Adrenal gland (tissue), 12 donors: Measurements from ENCODE around the gene PDE10A. TPM values are rescaled to one million over a fixed set of nuclear protein-coding genes. Genes with fewer than 3 reads are reported as not detected.
A peak's percentile ranks its signal among the peaks of the same experiment; 100 is the strongest.

Experiments used
- DNase-seq, 7 donors: peaks; one replicate each; pipeline ENCODE4 v3.0.0-alpha.2; 2019 to 2020
- H3K27ac ChIP-seq, 5 donors: fragments of 200-600 bp; sonication (generic) in 4 of 5; 1 replicate in 3 of 5; 2 replicates in 2 of 5; pipeline versions ENCODE4 v1.5.1 to v1.8.0; 2016 to 2020; ENCODE audit warnings: mild to moderate bottlenecking in 1 of 5
- H3K27me3 ChIP-seq: fragments of 200-600 bp; 2 replicates; pipeline ENCODE4 v1.8.0; 2021
- H3K36me3 ChIP-seq, 2 donors: fragments of 200-600 bp; replicated peaks in 1 of 2; 1 replicate in 1 of 2; 2 replicates in 1 of 2; pipeline versions ENCODE4 v1.5.1 to v1.8.0; 2018 to 2022
- H3K4me1 ChIP-seq, 2 donors: fragments of 200-600 bp; replicated peaks in 1 of 2; 1 replicate in 1 of 2; 2 replicates in 1 of 2; pipeline versions ENCODE4 v1.5.1 to v1.8.0; 2018 to 2021
- H3K4me3 ChIP-seq, 4 donors: fragments of 200-600 bp; sonication (generic) in 3 of 4; one replicate each; pipeline ENCODE4 v1.5.1; 2016 to 2018
- H3K9me3 ChIP-seq, 3 donors: fragments of 200-600 bp; sonication (generic) in 1 of 3; replicated peaks in 1 of 3; 1 replicate in 2 of 3; 2 replicates in 1 of 3; pipeline versions ENCODE4 v1.5.1 to v1.8.0; 2016 to 2021
- CTCF ChIP-seq, 6 experiments: fragments of 450-650 bp in 4 of 6; fragments of 200-600 bp in 2 of 6; sonication (generic) in 1 of 6; IDR thresholded peaks; 1 replicate in 5 of 6; 2 replicates in 1 of 6; pipeline versions ENCODE4 v1.5.1 to v1.8.0; 2016 to 2021; ENCODE audit warnings: antibody characterized with exemption in 6 of 6, mild to moderate bottlenecking in 2 of 6, moderate library complexity in 1 of 6
- POLR2A ChIP-seq, 2 donors: fragments of 450-650 bp; IDR thresholded peaks; one replicate each; pipeline ENCODE4 v1.6.1; 2017; ENCODE audit warnings: antibody characterized with exemption in 2 of 2, mild to moderate bottlenecking in 2 of 2, moderate library complexity in 1 of 2
- WGBS, 4 donors: extraction: QIAGEN DNeasy Blood & Tissue Kit in 2 of 4; methylation state at CpG; one replicate each; pipeline versions ENCODE4 v1.1.5 to v1.1.7; 2013 to 2017; 5-methylcytosine and 5-hydroxymethylcytosine counted together
- intact Hi-C, 2 donors: fragments of 100-400 bp; cut with DNase I; formaldehyde crosslinking; loops; one replicate each; pipeline versions ENCODE4 v1.14.1 to v1.15.0; 2022 to 2023
- polyA plus RNA-seq, 3 donors: library from polyadenylated mRNA; stranded (reverse); fragments of 200-250 nt in 2 of 3; fragments of 350-450 nt in 1 of 3; fragmentation: Illumina TruSeq in 1 of 3; extraction: RNeasy Lipid Tissue Mini Kit (QIAGEN cat#74804) in 1 of 3; gene quantifications; one replicate each; pipeline ENCODE4 v1.2.3, GENCODE V29; 2013 to 2014
- total RNA-seq, 9 donors: library from RNA; depleted of rRNA in 4 of 9; stranded (reverse); fragments of >200 nt in 4 of 9; fragments of 120-200 nt in 1 of 9; fragmentation: NEBNext Ultra II Directional in 1 of 9; extraction: Animal tissue kit (Norgen Biotek cat#: 25700) in 1 of 9; gene quantifications; one replicate each; pipeline versions ENCODE4 v1.1.0 to v1.2.4, GENCODE V29; 2013 to 2023
- donor health status: healthy with polysubstance abuse.
- donor health status: Bipolar disorder and iron deficiency.
- donor health status: DM: yes; HTN: yes; CAD: no.
- donor health status: DM: no; HTN: no; CAD: no.
- donor health status: DM: no; HTN: no; CAD: no.
- donor health status: DM: yes; HTN: yes; CAD: no.

PDE10A gene
- total and polyA plus RNA-seq, 12 donors: 4.0 to 199 (median 27.8) TPM

- Histone ChIP-seq H3K27me3 (no peaks in the 10 kb centered on the region), H3K4me3 (no peak overlapping the region)
- TF ChIP-seq POLR2A (IDR thresholded peaks at IDR 0.05): no peak
- TF ChIP-seq CTCF (IDR thresholded peaks at IDR 0.05): no peak
Measured at GRCh38 chr6:165401092-165401491, 261.9 kb downstream of the PDE10A start.

GRCh38 chr6:165390475-165390874 is 272.6 kb downstream of the PDE10A start:
- DNase-seq: no peak
- Histone ChIP-seq H3K4me1 (no peaks in the 10 kb centered on the region), H3K9me3 (no peaks in the 10 kb centered on the region), H3K4me3 (no peak overlapping the region), H3K36me3 (no peaks in the 10 kb centered on the region), H3K27ac (no peak overlapping the region), H3K27me3 (no peaks in the 10 kb centered on the region)
- intact Hi-C loops: no loop called here
- 92 to 96% (median 95%) methylated on average over 6 of the region's 6 CpGs for WGBS, 4 donors
- TF ChIP-seq CTCF (IDR thresholded peaks at IDR 0.05) (no peak), POLR2A (IDR thresholded peaks at IDR 0.05) (no peak)

More at GRCh38 chr6:165401092-165401491, 261.9 kb downstream of the PDE10A start:
- WGBS, 4 donors: 74 to 80% (median 79%) methylated on average over 2 of the region's 2 CpGs
- intact Hi-C loops: no loop called here
- Histone ChIP-seq H3K36me3 (no peaks in the 10 kb centered on the region), H3K27ac (no peak overlapping the region), H3K9me3 (no peaks in the 10 kb centered on the region), H3K4me1 (no peaks in the 10 kb centered on the region)
- no peak for DNase-seq

GRCh38 chr6:165389534-165389933 is 273.5 kb downstream of the PDE10A start:
- Histone ChIP-seq H3K36me3 (no peaks in the 10 kb centered on the region), H3K4me3 (no peak overlapping the region), H3K27me3 (no peaks in the 10 kb centered on the region), H3K27ac (no peak overlapping the region), H3K4me1 (no peaks in the 10 kb centered on the region), H3K9me3 (no peaks in the 10 kb centered on the region)
- intact Hi-C loops: no loop called here
- 33 to 66% (median 48%) methylated on average over 3 of the region's 3 CpGs for WGBS, 4 donors
- peak in 2 of 7 donors; percentile 11 to 15 for DNase-seq
- no peak for TF ChIP-seq CTCF (IDR thresholded peaks at IDR 0.05)
- no peak for TF ChIP-seq POLR2A (IDR thresholded peaks at IDR 0.05)

- Histone ChIP-seq H3K27me3 (no peaks in the 10 kb centered on the region), H3K9me3 (peaks cover 0 to 5% (median 0%) of the 10 kb centered on the region in 3 donors)
- DNase-seq: no peak
Measured at GRCh38 chr6:165383323-165383722, 279.7 kb downstream of the PDE10A start.

More at GRCh38 chr6:165383323-165383722, 279.7 kb downstream of the PDE10A start:
- no peaks in the 10 kb centered on the region for H3K36me3 ChIP-seq
- intact Hi-C loops: no loop called here
- no peaks in the 10 kb centered on the region for H3K4me1 ChIP-seq
- 88 to 94% (median 88%) methylated on average over 3 of the region's 3 CpGs for WGBS, 4 donors
- H3K4me3 ChIP-seq: no peak overlapping the region
- no peak overlapping the region for H3K27ac ChIP-seq
- TF ChIP-seq POLR2A (IDR thresholded peaks at IDR 0.05) (no peak), CTCF (IDR thresholded peaks at IDR 0.05) (no peak)
